ENCODE results near the gene MRC1. TPM values are rescaled to one million over a fixed set of nuclear protein-coding genes. Genes with fewer than 3 reads are reported as not detected.

MRC1 gene
- total and polyA plus RNA-seq, 2 of the 8 experiments (the other 6 are each of a cell fraction or from before 2014, with no cell fraction given) = 0.03 to 0.06 TPM

DNA sequence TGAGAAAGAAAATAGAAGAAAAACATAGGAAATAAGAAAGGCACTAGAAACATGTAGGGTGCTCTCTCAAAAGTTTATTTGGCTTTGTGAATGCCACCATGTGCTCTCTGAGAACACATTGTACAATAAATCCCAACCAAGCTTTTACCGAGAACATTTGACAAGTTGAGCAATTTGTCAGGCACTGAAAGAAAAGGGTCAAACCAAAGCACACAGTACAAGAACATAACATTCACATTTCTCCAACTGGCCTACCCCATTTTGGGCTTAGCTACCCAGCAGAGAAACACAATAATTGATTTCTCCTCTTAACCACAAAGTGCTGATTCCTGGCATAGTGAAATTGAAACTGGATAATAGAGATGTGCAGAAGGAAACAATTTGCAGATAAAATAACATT lies 73.4 kb downstream of the MRC1 start (continued):
- TF ChIP-seq GTF2F1 (IDR thresholded peaks at IDR 0.05; ENCODE audit: borderline replicate concordance, low read depth, low read length) = no peak
- no peak for TF ChIP-seq SP1 (IDR thresholded peaks at IDR 0.05; ENCODE audit: low read depth, low read length)
